GM12891 (cell line): ENCODE results near the gene PTAFR.

Experiments
- PAX5 ChIP-seq: IDR thresholded peaks from 2 replicates; pipeline ENCODE4 v1.6.1; 2011; ENCODE audit warnings: low read length, moderate library complexity, mild to moderate bottlenecking; ENCODE audit not compliant: insufficient read depth, severe bottlenecking
- POLR2A ChIP-seq: IDR thresholded peaks from 2 replicates; pipeline ENCODE4 v1.6.1; 2011; ENCODE audit warnings: low read depth, low read length, control low read depth
- POLR2AphosphoS5 ChIP-seq: IDR thresholded peaks from 2 replicates; pipeline ENCODE4 v1.6.1; 2011; ENCODE audit warnings: low read depth, low read length, control low read depth
- POU2F2 ChIP-seq: IDR thresholded peaks from 2 replicates; pipeline ENCODE4 v1.6.1; 2011; ENCODE audit warnings: low read depth, mild to moderate bottlenecking, control low read depth, low read length, moderate library complexity
- SPI1 ChIP-seq: IDR thresholded peaks from 2 replicates; pipeline ENCODE4 v1.6.1; 2011; ENCODE audit warnings: low read depth, low read length, control low read depth
- TAF1 ChIP-seq: IDR thresholded peaks from 2 replicates; pipeline ENCODE4 v1.6.1; 2011; ENCODE audit warnings: low read depth, low read length, control low read depth

DNA sequence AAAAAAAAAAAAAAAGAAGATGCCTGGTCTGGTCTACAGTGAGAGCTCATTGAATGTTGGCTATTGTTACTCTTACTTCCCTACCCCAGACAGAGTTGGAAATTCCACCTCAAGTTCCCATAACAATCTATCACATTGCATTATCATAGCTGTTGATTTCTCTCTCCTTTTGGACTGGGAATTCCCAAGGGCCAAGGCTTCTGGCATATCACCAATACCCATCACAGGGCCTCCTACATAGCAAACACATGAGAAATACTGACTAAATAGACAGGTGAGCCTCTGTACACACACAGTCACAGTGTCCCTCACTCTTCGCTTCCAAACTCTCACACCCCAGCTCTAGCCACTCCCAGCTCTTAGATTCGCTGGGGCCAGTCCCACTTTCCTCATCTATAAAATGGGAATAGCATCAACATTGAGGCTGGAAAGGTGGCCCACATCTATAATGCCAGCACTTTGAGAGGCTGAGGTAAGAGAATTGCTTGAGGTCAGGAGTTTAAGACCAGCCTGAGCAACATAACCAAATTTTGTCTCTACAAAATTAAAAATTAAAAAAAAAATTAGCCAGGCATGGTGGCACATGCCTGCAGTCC lies 6.4 kb downstream of the PTAFR start:
- TF ChIP-seq TAF1 (no peak), POLR2AphosphoS5 (no peak), POLR2A (no peak), SPI1 (no peak), POU2F2 (no peak), PAX5 (no peak)
